Measurements from ENCODE around the gene MROH8.

DNA sequence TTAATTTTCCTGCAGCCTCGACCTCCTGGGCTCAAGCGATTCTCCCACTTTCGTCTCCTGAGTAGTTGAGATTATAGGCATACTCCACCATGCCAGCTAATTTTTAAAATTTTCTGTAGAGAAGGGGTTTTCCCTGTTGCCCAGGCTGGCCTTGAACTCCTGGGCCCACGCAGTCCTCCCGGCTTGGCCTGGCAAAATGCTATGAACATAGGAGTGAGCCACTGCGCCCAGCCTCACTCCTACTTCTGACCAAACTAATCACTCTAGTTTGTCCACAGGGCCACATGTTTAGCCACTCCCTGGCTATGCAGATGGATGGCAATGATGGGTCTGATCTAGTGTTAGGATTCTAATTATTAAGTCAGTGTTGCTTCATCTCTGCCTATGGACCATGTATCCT, 32.1 kb downstream of the MROH8 start:
- TF ChIP-seq, protein P1, sequence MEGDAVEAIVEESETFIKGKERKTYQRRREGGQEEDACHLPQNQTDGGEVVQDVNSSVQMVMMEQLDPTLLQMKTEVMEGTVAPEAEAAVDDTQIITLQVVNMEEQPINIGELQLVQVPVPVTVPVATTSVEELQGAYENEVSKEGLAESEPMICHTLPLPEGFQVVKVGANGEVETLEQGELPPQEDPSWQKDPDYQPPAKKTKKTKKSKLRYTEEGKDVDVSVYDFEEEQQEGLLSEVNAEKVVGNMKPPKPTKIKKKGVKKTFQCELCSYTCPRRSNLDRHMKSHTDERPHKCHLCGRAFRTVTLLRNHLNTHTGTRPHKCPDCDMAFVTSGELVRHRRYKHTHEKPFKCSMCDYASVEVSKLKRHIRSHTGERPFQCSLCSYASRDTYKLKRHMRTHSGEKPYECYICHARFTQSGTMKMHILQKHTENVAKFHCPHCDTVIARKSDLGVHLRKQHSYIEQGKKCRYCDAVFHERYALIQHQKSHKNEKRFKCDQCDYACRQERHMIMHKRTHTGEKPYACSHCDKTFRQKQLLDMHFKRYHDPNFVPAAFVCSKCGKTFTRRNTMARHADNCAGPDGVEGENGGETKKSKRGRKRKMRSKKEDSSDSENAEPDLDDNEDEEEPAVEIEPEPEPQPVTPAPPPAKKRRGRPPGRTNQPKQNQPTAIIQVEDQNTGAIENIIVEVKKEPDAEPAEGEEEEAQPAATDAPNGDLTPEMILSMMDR (conservative IDR thresholded peaks at IDR 0.05): no peak
- no peak for TF ChIP-seq ZFX (IDR thresholded peaks at IDR 0.05)

All from C4-2B (cell line).